GM12875 (cell line): Measurements from ENCODE around the gene TEC.

Experiments
- H3K4me3 ChIP-seq: one replicate; pipeline ENCODE4 v1.5.1; 2011; ENCODE audit warnings: low read depth, low read length, control low read depth
- TF ChIP-seq, protein P1 (sequence below): IDR thresholded peaks from 2 replicates; pipeline ENCODE4 v1.5.1; 2011; ENCODE audit warnings: low read depth, mild to moderate bottlenecking, control low read depth, inconsistent platforms, low read length, moderate library complexity, borderline replicate concordance; ENCODE audit not compliant: insufficient read depth

TEC gene

DNA sequence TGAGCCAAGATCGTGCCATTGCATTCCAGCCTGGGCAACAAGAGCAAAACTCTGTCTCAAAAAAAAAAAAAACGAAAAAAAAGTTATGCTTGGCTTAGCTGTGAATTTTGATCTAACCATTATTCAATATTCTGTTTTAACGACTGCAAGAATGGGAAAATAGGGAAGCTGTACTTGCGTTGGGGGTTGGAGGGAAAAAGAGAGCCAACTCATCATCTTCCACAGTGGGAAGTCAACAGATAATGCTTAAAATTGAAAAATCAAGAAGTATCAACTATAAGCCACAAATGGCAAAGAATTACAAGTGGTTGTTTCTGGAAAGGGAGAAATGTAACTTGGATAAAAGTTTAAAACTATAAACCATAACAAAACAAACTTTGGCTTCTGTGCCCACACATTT, 2.9 kb downstream of the TEC start:
- no peak overlapping the region for H3K4me3 ChIP-seq
- TF ChIP-seq, protein P1, sequence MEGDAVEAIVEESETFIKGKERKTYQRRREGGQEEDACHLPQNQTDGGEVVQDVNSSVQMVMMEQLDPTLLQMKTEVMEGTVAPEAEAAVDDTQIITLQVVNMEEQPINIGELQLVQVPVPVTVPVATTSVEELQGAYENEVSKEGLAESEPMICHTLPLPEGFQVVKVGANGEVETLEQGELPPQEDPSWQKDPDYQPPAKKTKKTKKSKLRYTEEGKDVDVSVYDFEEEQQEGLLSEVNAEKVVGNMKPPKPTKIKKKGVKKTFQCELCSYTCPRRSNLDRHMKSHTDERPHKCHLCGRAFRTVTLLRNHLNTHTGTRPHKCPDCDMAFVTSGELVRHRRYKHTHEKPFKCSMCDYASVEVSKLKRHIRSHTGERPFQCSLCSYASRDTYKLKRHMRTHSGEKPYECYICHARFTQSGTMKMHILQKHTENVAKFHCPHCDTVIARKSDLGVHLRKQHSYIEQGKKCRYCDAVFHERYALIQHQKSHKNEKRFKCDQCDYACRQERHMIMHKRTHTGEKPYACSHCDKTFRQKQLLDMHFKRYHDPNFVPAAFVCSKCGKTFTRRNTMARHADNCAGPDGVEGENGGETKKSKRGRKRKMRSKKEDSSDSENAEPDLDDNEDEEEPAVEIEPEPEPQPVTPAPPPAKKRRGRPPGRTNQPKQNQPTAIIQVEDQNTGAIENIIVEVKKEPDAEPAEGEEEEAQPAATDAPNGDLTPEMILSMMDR, result no peak

DNA sequence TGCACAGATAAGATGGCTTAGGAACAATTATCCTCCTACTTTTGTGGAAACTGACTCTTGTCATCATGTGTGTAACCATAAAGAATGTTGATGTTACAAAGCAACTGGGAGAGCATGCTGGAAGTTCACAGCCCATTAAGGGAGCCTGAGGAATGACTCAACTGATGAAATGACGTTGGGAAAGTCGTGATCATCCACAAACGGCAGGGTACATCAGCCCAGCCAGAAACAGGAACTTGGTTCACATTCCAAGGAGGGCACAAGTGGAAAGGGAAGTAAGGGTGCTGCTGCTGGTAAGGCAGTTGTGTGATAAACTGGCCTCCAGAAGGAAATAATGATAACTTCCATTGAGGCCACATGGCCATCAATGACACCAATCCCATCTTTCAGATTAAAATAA, 6.7 kb downstream of the TEC start:
- H3K4me3 ChIP-seq, result no peak overlapping the region
- TF ChIP-seq, protein P1, result no peak

DNA sequence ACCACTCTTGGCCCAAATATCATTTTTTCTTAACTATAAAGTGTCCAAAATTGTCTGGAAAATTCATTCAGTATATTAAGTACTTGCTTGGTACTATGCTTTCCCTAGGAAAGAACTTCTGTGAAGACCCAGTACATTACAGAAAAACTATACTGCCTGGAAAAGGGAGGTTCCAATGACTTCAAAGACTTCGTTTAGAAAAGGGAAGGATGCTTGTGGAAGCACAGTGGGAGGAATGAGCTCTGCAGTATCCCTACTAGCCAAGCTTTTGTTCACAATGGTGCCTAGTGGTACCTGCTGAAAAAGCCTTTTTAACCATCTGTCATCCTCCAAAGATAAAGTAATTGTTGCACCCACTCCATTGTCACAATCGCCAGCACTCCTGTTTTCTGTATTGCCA, 7.2 kb downstream of the TEC start:
- TF ChIP-seq, protein P1, result no peak
- no peak overlapping the region for H3K4me3 ChIP-seq

- TF ChIP-seq, protein P1, result no peak
- no peak overlapping the region for H3K4me3 ChIP-seq
These were observed 8.4 kb downstream of the TEC start for GRCh38 chr4:48261281-48261680.

GRCh38 chr4:48259748-48260147, 9.9 kb downstream of the TEC start:
- TF ChIP-seq, protein P1, result no peak
- H3K4me3 ChIP-seq, result no peak overlapping the region

GRCh38 chr4:48258845-48259397, 10.7 kb downstream of the TEC start:
- TF ChIP-seq, protein P1, result no peak
- no peak overlapping the region for H3K4me3 ChIP-seq

- TF ChIP-seq, protein P1, result no peak
- no peak overlapping the region for H3K4me3 ChIP-seq
These were observed 13.7 kb downstream of the TEC start for GRCh38 chr4:48255959-48256342.
